Fibroblast of peridontal ligament (primary cell): ENCODE results near the gene SIX4.
A peak's percentile ranks its signal among the peaks of the same experiment; 100 is the strongest.
"Not testable (repeated sequence)": the region's sequence is repeated elsewhere in the genome, so short reads cannot be mapped to it uniquely, and the experiment has no call there.

ENCODE experiments used
- DNase-seq: peaks from one replicate; pipeline ENCODE4 v3.0.0-alpha.2; 2010; ENCODE audit errors: extremely low read depth

Gene SIX4

GRCh38 chr14:60723907-60724618 is at the start of gene SIX4:
Gene SIX4, minus strand, starts transcription at chr14:60724351. Its CDS starts 277 bp downstream, at chr14:60724074.
- peak; percentile 90 for DNase-seq

GRCh38 chr14:60773558-60773957 is 49.4 kb upstream of the SIX4 start:
- no peak for DNase-seq

GRCh38 chr14:60771117-60771516 is 47.0 kb upstream of the SIX4 start:
- DNase-seq = no peak

GRCh38 chr14:60768602-60769001 is 44.5 kb upstream of the SIX4 start:
- peak; percentile 35 for DNase-seq

- DNase-seq = no peak
Measured at GRCh38 chr14:60760644-60761364, 36.7 kb upstream of the SIX4 start.

GRCh38 chr14:60760209-60760608 is 36.1 kb upstream of the SIX4 start:
- DNase-seq = no peak

GRCh38 chr14:60758885-60759284 is 34.7 kb upstream of the SIX4 start:
- DNase-seq = peak; percentile 47

GRCh38 chr14:60757567-60758002 is 33.4 kb upstream of the SIX4 start:
- DNase-seq = peak; percentile 76

- DNase-seq = peak; percentile 69
Measured at GRCh38 chr14:60756847-60757246, 32.7 kb upstream of the SIX4 start.

- peak; percentile 52 for DNase-seq
Measured at GRCh38 chr14:60753264-60754119, 29.3 kb upstream of the SIX4 start.

GRCh38 chr14:60744566-60744965 is 20.4 kb upstream of the SIX4 start:
- no peak for DNase-seq

GRCh38 chr14:60738843-60739508 is 14.8 kb upstream of the SIX4 start:
- no peak for DNase-seq

- DNase-seq = peak; percentile 85
Measured at GRCh38 chr14:60736494-60736893, 12.3 kb upstream of the SIX4 start.

GRCh38 chr14:60735416-60735815 is 11.3 kb upstream of the SIX4 start:
- DNase-seq = peak; percentile 22

- DNase-seq = peak; percentile 87
Measured at GRCh38 chr14:60734465-60735242, 10.5 kb upstream of the SIX4 start, which contains the start of gene MNAT1. Gene MNAT1, plus strand, starts transcription at chr14:60734761. Its CDS starts 102 bp downstream, at chr14:60734863.

GRCh38 chr14:60732840-60733483 is 8.8 kb upstream of the SIX4 start:
- no peak for DNase-seq

GRCh38 chr14:60731291-60731690 is 7.1 kb upstream of the SIX4 start:
- DNase-seq = not testable (repeated sequence)

GRCh38 chr14:60723116-60723906 is 840 bp downstream of the SIX4 start:
- DNase-seq = peak; percentile 46

- peak; percentile 48 for DNase-seq
Measured at GRCh38 chr14:60722357-60723115, 1.6 kb downstream of the SIX4 start.
